ENCODE results near the gene GPT2. TPM values are rescaled to one million over a fixed set of nuclear protein-coding genes. Genes with fewer than 3 reads are reported as not detected.

GPT2 gene
- total RNA-seq, 1 donor = 15.6 TPM

DNA sequence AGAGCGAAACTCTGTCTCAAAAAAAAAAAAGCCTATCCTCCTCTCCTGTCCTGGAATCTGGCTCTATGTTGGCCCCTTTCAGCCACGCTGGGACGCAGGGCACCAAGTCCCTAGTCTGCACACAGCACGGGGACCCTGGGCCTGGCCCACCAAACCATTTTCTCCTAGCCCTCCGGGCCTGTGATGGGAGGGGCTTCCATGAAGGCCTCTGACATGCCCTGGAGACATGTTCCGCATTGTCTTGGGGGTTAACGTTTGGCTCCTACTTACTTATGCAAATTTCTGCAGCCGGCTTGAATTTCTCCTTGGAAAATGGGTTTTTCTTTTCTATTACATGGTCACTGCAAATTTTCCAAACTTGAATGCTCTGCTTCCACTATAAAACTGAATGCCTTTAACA, 12.6 kb upstream of the GPT2 start:
- Histone ChIP-seq H3K27ac (ENCODE audit: low read depth, low read length) (no peak overlapping the region), H3K4me1 (ENCODE audit: insufficient read depth, low read length) (no peaks in the 10 kb centered on the region), H3K4me3 (ENCODE audit: insufficient read depth, low read length) (no peak overlapping the region), H4K20me1 (ENCODE audit: insufficient read depth, low read length) (no peaks in the 10 kb centered on the region), H3K27me3 (ENCODE audit: insufficient read depth, low read length) (no peaks in the 10 kb centered on the region), H3K36me3 (ENCODE audit: insufficient read depth, low read length) (no peaks in the 10 kb centered on the region), H3K79me2 (ENCODE audit: insufficient read depth, low read length) (no peaks in the 10 kb centered on the region), H3K4me2 (ENCODE audit: insufficient read depth, low read length) (no peak overlapping the region), H2AFZ (ENCODE audit: low read length) (no peak overlapping the region), H3K9me3 (ENCODE audit: low read depth, low read length) (no peaks in the 10 kb centered on the region)
- DNase-seq (ENCODE audit: insufficient read length, low spot score, missing footprints) = no peak
- TF ChIP-seq, protein P1, sequence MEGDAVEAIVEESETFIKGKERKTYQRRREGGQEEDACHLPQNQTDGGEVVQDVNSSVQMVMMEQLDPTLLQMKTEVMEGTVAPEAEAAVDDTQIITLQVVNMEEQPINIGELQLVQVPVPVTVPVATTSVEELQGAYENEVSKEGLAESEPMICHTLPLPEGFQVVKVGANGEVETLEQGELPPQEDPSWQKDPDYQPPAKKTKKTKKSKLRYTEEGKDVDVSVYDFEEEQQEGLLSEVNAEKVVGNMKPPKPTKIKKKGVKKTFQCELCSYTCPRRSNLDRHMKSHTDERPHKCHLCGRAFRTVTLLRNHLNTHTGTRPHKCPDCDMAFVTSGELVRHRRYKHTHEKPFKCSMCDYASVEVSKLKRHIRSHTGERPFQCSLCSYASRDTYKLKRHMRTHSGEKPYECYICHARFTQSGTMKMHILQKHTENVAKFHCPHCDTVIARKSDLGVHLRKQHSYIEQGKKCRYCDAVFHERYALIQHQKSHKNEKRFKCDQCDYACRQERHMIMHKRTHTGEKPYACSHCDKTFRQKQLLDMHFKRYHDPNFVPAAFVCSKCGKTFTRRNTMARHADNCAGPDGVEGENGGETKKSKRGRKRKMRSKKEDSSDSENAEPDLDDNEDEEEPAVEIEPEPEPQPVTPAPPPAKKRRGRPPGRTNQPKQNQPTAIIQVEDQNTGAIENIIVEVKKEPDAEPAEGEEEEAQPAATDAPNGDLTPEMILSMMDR (IDR thresholded peaks at IDR 0.05; ENCODE audit: extremely low read depth, low read depth, low read length) = no peak

DNA sequence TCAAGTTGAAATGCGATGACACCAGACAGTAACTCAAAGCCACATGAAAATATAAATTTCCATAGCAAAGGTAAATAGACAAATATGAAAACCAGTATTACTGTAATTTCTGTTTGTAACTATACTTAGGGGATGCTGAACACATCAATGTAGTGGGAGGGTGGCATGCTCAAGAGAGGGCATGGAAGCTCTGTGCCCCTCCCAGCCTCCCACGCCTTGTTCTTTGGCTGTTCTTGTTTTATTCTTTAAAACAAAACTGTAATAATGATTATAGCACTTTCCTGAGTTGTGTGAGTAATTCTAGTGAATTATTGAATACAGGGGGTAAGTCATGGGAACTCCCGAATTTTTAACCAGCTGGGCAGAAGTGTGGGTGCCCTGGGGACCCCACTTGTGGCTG, 11.0 kb upstream of the GPT2 start:
- Histone ChIP-seq H3K79me2 (ENCODE audit: insufficient read depth, low read length) (no peaks in the 10 kb centered on the region), H2AFZ (ENCODE audit: low read length) (no peak overlapping the region), H3K36me3 (ENCODE audit: insufficient read depth, low read length) (no peaks in the 10 kb centered on the region), H3K27me3 (ENCODE audit: insufficient read depth, low read length) (no peaks in the 10 kb centered on the region), H3K4me3 (ENCODE audit: insufficient read depth, low read length) (no peak overlapping the region), H3K4me2 (ENCODE audit: insufficient read depth, low read length) (no peak overlapping the region), H3K9me3 (ENCODE audit: low read depth, low read length) (no peaks in the 10 kb centered on the region), H4K20me1 (ENCODE audit: insufficient read depth, low read length) (no peaks in the 10 kb centered on the region), H3K4me1 (ENCODE audit: insufficient read depth, low read length) (no peaks in the 10 kb centered on the region), H3K27ac (ENCODE audit: low read depth, low read length) (no peak overlapping the region)
- TF ChIP-seq, protein P1 (IDR thresholded peaks at IDR 0.05; ENCODE audit: extremely low read depth, low read depth, low read length) = no peak
- DNase-seq (ENCODE audit: insufficient read length, low spot score, missing footprints) = no peak

DNA sequence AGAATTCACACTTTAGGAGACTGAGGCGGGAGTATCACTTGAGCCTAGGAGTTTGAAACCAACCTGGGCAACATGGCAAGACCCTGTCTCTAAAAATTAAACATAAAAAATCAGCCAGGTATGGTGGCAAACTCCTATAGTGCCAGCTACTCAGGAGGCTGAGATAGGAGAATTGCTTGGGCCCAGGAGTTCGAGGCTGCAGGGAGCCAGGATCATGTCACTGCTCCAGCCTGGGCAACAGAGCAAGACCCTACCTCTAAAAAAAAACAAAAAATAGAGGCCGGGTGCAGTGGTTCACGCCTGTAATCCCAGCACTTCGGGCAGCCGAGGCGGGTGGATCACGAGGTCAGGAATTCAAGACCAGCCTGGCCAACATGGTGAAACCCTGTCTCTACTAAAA, 8.9 kb upstream of the GPT2 start:
- Histone ChIP-seq H4K20me1 (ENCODE audit: insufficient read depth, low read length) (no peaks in the 10 kb centered on the region), H3K36me3 (ENCODE audit: insufficient read depth, low read length) (no peaks in the 10 kb centered on the region), H2AFZ (ENCODE audit: low read length) (no peak overlapping the region), H3K9me3 (ENCODE audit: low read depth, low read length) (no peaks in the 10 kb centered on the region), H3K79me2 (ENCODE audit: insufficient read depth, low read length) (no peaks in the 10 kb centered on the region), H3K27ac (ENCODE audit: low read depth, low read length) (no peak overlapping the region), H3K4me2 (ENCODE audit: insufficient read depth, low read length) (no peak overlapping the region), H3K4me3 (ENCODE audit: insufficient read depth, low read length) (no peak overlapping the region), H3K27me3 (ENCODE audit: insufficient read depth, low read length) (peaks cover 5% of the 10 kb centered on the region), H3K4me1 (ENCODE audit: insufficient read depth, low read length) (no peaks in the 10 kb centered on the region)
- TF ChIP-seq, protein P1 (IDR thresholded peaks at IDR 0.05; ENCODE audit: extremely low read depth, low read depth, low read length) = no peak
- DNase-seq (ENCODE audit: insufficient read length, low spot score, missing footprints) = no peak

DNA sequence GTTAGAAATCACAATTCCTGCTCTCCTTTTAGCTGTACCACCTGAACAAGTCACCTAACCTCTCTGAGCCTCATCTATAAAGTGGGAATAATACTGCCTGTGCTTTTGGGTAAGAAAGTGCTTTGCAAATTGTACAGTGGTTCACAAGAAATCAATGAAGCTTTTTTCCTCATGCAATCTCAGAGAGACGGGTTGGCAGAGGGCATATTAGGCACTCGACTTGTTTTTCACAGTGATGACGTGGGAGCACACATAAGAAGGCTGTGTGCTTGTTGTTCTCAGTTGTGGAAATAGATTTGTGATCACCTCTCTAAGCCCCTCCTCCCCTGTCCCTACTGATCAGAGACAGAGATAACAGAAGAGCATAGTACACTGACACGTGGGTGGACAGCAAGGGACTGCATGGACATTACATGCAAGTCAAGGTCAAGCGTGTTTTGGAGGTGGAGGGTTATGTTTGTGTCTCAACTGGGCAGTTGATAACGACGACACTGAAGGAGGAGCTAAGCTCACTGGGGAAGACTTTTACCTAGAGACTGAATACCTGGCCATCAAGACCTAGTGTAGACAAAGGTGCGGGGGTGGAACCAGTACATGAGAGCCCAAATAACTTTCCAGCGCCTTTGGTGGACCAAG, 1.7 kb upstream of the GPT2 start:
- Histone ChIP-seq H3K4me2 (ENCODE audit: insufficient read depth, low read length) (no peak overlapping the region), H3K4me1 (ENCODE audit: insufficient read depth, low read length) (peaks cover 7% of the 10 kb centered on the region), H3K4me3 (ENCODE audit: insufficient read depth, low read length) (no peak overlapping the region), H2AFZ (ENCODE audit: low read length) (no peak overlapping the region), H3K9me3 (ENCODE audit: low read depth, low read length) (no peaks in the 10 kb centered on the region), H3K79me2 (ENCODE audit: insufficient read depth, low read length) (peaks cover 14% of the 10 kb centered on the region), H3K27ac (ENCODE audit: low read depth, low read length) (no peak overlapping the region), H3K27me3 (ENCODE audit: insufficient read depth, low read length) (peaks cover 20% of the 10 kb centered on the region), H4K20me1 (ENCODE audit: insufficient read depth, low read length) (peaks cover 2% of the 10 kb centered on the region), H3K36me3 (ENCODE audit: insufficient read depth, low read length) (no peaks in the 10 kb centered on the region)
- TF ChIP-seq, protein P1 (IDR thresholded peaks at IDR 0.05; ENCODE audit: extremely low read depth, low read depth, low read length) = no peak
- DNase-seq (ENCODE audit: insufficient read length, low spot score, missing footprints) = no peak

Measured in osteoblast (primary cell).